Keratinocyte (primary cell): ENCODE data around the gene AMDHD2.

Experiments
- EZH2 ChIP-seq: IDR thresholded peaks from one replicate; pipeline ENCODE4 v1.6.1; 2012; ENCODE audit warnings: inconsistent platforms, mild to moderate bottlenecking, low read length, moderate library complexity
- TF ChIP-seq, protein P1 (sequence below), 3 experiments: IDR thresholded peaks in 1 of 3; conservative IDR thresholded peaks in 1 of 3; optimal IDR thresholded peaks in 1 of 3; 2 replicates in 2 of 3; 3 replicates in 1 of 3; pipeline versions ENCODE3 to v1.5.1; 2011; ENCODE audit warnings: low read length in 3 of 3, mild to moderate bottlenecking in 3 of 3, moderate library complexity in 2 of 3, control low read depth in 1 of 3, inconsistent platforms in 1 of 3; ENCODE audit not compliant: insufficient read depth in 2 of 3; ENCODE audit errors: extremely low read depth in 1 of 3

DNA sequence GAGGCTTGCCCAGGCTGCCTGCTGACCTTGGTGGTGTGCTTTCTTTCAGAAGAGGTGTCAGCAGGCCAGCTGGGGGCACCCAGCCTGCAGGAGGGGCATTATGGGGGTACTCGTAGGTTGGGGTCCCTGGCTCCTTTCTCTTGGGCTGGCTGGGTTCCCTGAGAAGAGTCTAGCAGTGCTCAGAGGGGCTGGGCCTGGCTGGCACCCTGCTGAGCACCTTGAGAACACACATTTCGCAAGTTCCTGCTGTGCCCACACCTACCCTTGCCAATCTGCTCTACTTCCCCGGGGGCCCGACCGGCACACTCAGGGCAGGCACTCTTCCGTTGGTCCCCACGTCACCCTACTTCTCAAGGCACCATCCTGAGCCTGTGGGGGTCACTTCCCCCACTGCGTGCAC lies 6.0 kb downstream of the AMDHD2 start:
- no peak for TF ChIP-seq EZH2
- TF ChIP-seq, protein P1, sequence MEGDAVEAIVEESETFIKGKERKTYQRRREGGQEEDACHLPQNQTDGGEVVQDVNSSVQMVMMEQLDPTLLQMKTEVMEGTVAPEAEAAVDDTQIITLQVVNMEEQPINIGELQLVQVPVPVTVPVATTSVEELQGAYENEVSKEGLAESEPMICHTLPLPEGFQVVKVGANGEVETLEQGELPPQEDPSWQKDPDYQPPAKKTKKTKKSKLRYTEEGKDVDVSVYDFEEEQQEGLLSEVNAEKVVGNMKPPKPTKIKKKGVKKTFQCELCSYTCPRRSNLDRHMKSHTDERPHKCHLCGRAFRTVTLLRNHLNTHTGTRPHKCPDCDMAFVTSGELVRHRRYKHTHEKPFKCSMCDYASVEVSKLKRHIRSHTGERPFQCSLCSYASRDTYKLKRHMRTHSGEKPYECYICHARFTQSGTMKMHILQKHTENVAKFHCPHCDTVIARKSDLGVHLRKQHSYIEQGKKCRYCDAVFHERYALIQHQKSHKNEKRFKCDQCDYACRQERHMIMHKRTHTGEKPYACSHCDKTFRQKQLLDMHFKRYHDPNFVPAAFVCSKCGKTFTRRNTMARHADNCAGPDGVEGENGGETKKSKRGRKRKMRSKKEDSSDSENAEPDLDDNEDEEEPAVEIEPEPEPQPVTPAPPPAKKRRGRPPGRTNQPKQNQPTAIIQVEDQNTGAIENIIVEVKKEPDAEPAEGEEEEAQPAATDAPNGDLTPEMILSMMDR (optimal IDR thresholded peaks at IDR 0.05 in 1 of 3, IDR thresholded peaks at IDR 0.05 in 1 of 3, conservative IDR thresholded peaks at IDR 0.05 in 1 of 3; ENCODE audit: extremely low read depth in 1 of 3, insufficient read depth in 2 of 3, low read length in 3 of 3): no peak
